ENCODE data around the gene GPSM1.

The GPSM1 gene

DNA sequence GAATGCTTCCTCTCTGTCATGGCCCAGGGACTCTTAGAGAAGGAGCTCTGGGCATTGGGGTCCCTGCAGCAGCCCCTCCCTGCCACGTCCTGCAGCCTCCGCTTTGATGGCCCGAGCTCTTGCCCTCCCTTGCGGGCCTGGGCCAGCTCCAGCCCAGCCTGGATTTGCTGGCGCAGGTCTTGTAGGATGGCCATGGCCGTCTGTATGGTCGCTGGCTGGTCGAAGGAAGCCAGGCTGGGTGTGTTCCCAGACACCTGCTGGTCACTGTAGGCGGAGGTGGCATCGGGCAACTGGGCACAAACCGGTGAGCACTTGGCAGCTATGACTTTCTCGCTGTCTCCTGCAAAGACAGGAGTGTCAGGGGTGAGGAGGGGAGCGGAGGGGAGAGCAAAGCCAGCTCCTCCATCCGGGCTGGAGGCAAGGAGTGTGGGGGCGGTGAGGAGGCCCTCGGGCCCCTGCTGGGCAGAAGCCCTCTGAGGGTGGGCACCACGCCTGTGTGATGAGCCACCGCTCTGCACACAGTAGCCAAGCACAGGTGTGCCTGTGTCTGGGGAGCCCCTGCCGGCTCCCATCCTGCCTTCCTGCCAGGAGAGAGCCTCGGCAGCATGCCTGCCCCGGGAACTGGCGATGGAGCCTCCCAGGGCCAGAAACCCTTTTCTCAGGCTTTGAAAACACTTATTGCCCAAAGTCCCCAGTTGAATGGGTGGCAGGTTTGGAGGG is 35.9 kb upstream of the GPSM1 start:
- DNase-seq: no peak

DNA sequence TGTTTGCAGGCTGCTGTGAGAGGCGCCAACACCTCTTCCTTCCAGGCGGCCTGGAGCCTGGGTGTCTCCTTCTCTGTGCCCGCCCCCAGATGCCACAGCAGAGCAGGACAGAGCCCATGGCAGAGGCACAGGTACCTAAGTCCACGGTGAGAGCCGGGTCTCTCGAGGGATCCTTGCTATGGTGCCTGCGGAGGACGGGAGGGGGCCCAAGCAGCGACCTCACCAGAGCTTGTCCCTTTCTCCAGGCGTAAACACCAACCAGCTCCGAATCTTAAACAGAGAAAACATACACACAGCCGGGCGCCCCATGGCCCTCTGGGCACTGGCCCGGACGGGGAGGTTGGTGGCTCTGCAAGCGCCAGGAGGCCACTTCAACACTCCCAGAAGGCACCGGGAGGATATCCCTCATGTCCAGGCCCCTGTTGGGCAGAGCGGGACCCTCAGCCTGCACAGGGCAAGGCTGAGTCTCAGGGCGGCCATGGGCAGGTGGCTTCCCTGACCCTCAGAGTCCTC is 35.3 kb upstream of the GPSM1 start:
- no peak for DNase-seq

DNA sequence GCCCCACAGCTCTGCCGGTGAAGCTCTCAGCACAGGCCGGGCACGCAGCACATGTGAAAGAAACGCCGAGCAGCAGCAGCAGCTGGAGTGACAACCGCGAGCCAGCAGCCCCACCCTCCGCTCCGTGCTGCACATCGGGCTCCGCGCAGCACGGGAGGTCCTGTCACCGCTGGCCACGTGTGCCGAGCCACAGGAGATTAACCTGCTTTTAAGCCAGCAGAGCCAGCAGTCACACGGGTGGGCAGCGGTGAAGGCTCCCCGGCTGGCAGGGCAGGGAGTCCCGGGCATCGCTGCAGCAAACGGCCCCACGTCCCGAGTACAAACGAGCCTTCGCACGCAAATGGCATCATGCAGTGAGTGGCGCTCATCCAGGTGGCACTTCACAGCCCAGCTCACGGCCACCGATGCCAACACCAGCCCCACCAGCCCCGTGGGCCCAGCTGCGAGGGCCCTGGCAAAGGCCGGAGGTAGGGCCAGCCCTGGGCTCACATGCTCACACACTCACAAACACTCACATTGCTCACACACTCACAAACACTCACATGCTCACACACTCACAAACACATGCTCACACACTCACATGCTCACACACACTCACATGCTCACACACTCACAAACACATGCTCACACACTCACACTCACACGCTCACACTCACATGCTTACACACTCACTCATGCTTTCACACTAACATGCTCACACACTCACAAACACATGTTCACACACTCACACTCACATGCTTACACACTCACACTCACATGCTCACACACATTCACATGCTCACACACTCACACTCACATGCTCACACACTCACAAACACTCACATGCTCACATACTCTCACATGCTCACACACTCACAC is 34.5 kb upstream of the GPSM1 start:
- DNase-seq: peak; percentile 18

DNA sequence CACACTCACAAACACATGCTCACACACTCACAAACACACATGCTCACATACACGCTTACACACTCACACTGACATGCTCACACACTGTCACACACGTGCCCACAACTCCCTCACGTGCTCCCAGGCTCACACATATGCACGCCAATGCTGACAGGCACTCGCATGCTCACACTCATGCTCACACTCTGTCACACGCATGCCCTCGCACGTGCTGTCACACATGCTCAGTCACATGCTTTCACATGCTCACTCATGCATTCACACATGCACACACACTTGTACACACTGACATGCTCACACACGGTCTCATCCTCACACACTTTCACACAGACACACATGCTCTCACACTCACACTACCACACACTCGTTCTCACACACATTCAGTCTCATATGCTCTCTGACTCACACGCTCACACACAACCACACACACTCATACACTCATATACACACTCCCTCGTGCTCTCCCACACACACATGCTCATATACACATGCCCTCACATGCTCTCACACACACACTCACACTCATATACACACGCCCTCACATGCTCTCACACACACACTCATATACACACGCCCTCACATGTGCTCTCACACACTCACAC is 33.8 kb upstream of the GPSM1 start:
- DNase-seq: no peak

DNA sequence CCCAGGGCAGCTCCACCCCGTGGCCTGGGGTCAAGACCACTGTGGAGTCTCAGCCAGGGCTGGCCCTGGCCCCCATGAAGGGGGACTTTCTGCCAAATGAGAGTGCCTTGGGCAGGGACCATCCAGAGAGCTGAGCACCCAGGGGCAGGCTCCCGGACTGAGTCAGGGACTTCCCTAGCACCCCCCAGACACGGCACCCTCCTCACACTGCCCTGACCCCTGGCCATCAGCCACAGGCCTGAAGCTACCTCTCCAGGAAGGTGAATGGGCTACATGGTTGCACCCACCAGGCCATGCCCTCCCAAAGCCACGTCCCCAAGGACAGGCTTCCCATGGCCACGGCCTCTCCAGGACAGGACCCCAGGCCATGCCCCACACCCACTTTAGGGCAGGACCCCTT is 32.9 kb upstream of the GPSM1 start:
- no peak for DNase-seq

DNA sequence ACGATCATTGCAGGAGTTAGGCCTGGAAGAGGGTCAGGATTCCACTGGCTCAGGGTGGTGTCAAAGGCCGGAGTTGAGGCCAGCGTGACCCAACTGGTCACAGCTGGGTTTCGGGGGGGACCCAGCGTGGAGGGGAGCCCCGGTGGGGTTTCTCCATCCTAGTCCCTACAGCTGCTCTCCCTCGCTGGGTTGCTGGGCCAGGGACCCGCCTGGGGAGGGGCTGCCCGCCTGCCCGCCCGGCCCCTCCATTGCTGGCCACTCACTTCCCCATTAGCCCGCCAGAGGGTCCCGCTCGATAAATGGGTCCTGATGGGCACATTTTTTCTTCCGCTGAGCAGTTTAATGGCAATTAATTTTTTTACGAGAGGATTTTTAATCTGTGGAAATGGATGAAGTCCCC is 32.3 kb upstream of the GPSM1 start:
- no peak for DNase-seq

DNA sequence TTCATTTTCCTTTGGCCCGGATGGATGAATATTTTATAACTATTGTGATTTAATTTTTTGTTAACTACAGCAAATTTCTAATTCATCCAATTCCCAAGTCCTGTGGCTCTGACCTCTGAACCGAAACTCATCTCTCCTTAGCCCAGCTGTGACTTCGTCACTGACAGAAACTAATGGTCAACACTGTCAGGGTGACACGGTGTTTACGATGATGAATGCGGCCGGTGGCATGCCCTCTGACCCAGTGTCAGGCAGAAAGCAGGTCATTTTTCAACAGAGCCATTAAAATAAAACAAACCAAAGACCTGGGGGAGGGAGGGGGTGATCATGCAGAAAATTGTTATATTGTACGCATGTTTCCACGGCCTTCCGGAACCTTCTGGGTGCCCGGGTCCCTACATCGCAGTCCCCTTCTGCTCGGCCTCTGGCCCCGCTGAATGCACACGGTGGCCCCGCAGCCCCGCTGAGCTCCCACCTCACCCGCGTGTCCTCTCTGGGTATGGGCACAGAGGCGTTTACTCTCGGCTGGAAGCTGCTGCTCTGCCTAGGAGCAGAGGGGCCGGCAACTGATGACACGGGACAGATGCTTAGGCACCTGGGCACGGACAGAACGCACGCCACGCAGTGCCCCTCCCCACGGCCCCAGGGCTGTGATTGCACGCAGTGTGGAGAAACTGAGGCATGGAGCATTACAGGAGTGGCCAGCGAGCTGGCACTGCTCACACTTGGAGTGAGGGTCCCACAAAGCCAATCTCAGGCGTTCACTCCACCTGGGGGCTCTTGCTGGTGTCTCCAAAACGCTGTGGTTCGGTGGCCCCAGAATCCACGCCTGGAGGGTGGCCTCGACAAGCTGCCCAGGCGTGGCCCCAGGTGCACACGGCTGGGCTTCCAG is 31.6 kb upstream of the GPSM1 start:
- no peak for DNase-seq

DNA sequence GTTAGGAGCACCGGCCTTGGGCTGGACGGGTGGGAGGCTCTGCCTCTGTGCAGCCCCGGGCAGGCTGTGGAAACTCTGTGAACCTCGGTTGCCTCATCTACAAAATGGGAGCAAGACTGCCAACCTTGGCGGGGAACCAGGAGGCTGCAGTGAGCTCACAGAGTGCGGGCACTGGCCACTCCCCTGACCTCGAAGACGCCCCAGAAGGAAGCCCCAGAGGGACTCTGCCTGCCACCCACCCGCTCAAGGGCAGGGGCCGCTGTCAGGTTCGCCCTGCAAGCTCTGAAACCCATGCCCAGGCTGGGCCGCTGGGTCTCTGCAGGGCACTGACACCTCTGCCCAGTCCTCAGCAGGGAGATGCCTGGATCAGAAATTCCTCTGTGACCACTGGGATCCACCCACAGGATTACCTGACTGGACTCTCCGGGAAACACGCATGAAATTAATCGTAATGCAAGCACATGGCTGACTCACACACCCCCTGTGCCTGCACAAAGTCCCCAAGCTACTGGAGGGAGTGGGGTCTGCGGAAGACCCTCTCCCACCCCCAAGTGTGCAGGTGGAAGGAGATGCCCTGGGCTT is 30.8 kb upstream of the GPSM1 start:
- DNase-seq: no peak

DNA sequence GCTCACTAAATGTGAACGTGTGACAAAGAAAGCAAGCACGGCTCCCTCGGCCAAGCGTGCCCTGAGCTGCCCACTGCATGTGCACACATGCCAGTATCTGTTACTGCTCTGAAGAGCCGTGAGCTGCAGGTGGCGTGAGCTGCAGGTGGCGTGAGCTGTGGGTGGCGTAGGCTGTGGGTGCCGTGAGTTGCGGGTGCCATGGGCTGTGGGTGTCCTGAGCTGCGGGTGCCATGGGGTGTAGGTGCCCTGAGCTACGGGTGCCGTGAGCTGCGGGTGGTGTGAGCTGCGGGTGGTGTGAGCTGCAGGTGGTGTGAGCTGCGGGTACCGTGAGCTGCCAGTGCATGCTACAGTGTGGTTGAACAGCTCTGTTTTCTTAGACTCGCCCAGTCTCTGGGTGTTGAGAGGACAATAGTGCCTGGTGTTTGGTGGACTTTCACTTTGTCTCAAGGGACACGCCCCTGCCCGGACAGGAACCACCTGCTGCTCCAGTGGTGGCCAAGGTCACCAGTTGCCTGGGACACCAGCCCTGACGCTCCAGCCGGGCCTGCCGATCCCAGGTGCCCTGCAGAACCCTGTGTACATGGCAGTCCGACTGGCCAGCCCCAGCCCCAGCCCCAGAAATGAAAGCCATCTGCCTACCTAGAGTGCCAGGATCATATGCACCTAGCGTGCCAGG is 30.2 kb upstream of the GPSM1 start:
- no peak for DNase-seq

DNA sequence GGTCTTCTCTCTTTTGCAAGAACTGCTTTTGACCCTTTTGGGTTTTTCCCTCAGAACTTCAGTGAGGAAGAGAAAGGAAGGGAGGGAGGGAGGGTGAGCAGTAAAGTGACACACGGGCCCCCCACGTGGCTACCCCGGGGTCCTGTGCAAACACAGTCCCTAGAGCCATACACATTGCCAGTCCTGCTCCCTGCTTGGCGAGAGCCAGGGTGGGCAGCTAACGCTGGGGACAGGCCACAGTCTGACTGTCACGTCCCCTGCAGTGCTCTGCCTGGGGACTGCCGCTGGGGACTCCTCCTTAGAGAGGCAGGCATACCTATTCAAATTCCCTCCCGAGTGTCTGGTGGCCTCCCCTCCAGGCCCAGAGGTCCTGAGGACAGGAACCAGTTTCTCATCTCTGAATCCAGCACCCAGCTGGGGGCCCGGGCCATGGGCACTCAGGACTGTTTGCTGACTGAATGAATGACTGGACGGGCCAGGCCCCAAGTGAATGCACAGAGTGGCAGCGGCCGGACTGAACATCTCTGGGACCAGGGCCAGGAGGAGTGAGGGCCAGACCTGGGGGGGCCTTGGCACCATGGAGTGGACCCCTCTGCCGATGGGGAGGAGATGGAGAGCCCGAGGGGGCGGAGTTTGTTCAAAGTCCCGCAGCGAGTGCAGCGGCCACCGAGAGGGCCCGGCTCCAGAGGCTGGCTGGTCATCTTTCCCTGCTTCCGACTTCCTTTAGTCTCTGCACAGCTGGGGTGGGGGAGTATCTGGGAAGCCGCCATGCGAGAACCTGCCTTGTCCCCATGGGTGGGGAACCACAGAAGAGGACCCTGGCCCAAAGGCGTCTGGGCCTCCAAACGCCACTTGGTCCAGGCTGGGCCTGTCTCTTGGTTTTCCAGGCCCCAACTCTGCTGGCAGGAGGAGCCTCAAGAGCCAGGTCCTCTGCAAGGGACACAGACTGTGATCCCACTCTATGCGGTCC is 29.3 kb upstream of the GPSM1 start:
- no peak for DNase-seq

DNA sequence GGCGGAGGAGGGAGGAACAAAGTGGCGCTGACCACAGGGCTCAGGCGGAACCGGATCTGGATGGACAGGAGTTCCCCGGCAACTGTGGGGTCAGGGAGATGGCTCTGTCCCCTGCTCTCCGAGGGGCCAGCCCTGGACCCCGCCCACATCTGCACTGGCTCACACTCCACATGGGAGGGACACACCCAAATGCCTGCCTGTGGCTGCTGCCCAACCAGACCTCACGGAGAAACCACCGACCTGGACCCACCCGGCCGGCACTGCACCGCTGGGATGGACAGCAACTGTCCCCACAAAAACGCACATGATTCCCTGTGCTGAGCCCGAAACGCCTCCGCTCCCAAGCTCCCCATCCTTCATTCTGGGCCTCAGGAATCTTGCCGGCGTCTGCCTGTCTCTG is 28.2 kb upstream of the GPSM1 start:
- DNase-seq: no peak

DNA sequence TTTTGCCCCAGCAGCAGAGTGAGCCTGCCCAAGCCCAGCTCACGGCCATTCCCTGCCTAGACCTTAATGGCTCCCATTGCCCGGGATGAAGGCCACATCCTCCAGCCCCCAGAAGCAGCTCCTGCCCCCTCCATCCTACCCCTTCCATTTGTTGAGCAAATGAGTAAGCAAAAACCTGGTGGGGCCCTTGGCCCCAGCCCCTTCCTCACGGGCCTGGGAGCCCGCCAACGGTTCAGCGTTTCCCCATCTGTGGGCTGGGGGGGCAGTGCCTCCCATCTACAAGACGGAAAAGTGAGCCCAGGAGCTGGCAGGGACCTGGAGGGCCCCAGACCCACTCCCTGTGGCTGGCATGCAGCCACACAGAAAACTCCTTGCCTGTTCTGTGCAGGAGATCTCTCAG is 27.8 kb upstream of the GPSM1 start:
- no peak for DNase-seq

DNA sequence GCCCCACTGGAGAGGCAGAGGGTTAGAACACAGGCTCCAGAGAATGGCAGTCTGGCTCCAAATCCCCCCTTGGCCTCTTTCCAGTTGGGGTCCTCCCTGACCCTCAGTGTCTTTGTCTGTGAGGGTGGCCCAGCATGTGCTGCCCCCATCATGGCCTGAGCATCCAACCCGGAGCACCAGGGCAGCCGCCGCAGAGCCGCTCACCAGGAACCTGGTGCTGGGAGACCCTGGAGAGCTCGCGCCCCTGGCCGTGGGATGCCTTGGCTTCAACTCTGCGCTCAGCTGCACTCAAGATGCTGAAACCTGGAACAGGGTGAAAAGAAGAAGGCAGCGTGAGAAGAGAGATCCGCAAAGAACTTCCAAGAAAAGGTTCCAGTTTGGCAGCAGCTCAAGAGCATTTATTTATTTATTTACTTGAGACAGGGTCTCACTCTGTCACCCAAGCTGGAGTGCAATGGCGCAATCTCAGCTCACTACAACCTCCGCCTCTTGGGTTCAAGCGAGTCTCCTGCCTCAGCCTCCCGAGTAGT is 27.3 kb upstream of the GPSM1 start:
- DNase-seq: no peak

DNA sequence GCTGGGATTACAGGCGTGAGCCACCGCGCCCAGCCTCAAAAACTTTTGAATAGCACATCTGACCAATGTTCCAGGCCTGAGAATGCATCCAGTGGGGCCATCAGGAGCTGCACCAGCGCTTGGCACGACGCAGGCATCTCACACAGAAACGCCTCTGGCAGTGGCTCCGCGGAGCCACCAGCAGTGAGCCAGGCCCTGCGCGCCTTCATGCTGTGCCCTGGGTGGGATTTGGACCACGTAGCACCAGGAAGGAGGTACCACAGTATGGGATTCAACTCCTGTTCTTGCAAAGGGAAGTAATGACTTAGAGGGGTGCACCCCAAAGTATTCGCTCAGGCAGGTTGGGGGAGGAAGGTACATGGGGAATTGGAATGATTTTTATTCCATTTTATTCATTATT is 26.5 kb upstream of the GPSM1 start:
- DNase-seq: no peak

DNA sequence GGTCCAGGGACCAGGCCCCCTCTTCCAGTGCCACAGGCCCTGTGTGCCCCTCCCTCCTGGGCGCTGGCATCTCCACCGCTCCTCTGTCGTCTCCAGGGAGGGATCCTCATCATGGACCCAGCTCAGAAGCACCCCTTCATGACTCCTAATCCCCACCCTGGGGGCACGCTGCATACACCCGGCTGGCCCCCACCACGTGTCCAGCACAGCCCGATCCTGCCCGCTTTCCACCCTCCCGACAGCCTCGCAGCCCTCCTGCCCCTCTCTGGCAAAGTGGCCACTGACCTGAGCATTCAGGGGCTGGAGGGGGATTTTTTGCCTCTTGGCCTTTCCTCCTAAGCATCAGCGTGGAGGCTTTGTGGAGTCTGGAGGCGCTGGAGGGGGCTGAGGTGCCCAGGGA is 24.8 kb upstream of the GPSM1 start:
- no peak for DNase-seq

DNA sequence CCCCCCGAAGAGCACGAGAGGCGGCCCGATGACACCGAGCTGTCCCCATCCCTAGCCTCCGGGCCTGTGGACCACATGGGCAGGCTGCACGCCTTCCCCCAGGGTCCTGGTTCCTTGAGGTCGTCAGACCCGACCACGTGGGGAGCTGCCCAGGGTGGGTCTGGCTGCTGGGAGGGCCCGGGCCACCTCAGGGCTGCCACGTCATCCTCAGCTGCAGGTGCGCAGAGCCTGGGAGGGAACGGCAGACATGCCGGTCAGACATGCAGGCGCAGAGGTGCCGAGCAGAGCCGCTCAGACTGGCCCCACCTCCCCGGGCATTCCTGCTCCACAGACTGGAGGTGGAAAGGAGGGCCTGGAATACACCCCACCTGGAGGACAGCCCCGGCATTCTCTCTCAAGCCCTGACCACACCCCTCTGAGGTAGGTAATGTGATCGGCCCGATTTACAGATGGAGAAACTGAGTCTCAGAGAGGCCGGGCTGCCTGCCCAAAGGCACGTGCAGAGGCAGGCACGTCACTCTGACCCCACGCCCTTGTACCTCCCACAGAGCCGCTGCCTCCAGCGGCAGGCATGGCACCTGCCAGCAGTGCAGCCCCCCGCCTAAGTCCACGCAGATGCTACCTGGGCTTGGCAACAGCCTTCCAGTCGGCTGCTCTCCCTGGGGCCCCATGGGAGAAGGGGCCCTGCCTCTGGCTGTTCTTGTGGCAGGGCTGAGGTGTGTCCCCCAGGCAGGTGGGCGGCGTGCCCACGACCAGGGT is 24.1 kb upstream of the GPSM1 start:
- no peak for DNase-seq

DNA sequence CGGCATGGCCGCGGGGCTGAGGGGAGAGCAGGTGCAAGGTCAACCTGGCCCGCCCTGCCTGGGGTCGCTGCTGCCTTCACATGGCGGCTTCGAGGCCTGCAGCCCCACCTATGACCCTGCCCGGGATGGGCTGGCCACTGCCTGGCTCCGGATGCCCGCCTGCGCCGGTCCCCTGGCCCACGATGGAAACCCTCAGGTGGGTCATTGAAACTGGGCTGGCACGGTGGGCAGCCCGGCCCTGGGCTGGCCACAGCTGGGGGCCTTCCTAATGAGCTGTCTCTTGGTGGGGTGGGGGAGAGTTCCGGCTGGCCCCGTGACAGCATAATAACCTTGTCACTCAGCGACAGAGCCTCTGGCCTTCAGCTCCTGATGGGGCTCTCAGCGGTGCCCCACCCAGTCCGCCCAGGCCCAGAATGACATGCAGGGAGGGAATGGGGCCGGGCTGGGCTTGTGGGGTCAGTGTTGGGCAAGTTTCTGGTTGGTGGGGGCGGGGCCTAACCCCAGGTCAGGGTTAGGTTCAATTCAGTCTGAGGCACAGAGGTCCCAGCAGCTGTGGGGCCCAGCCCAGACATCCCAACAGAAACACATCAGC is 23.4 kb upstream of the GPSM1 start, which contains the start of gene CCDC187:
Gene CCDC187 (minus strand): TSS at position 270 of the 592 bp plus-strand sequence. CDS start 264 bp downstream, at position 6.
- no peak for DNase-seq

DNA sequence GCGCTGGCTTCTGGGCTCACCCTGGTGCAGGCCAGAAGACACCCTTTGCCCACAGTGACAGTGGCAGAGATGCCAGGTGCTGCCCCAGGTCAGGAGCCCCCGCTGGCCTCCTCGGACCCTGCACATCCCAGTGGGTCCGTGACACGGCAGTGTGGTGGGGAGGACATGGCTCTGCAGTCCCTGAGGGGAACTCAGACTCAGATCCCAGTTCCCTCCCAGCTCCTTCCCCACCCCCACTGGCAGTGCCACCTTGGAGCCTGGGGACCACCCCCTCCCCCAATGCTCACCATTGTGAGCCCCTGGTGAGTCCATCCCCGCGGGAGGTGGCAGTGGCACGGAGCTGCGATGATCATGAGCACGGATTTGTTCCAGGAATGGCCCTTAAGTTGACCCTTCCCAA is 22.9 kb upstream of the GPSM1 start:
- no peak for DNase-seq

DNA sequence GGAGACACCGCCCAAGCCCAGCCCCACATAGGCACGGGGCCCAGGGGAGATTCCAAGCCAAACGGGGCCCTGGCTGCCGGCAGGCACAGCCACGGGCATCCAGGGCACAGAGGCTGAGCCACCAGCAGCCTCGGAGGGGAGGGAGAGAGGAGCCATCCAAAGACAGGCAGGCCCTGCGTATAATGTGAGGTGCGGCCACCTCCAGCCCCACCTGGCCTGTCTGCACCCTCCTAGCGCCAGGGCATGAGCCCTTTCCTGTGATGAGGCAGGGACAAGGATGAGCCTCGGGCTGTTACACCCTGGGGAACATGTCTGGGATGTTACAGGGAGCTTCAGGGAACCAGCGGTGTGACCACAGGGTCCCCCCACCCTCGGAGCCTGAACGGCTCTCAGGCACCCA is 22.4 kb upstream of the GPSM1 start:
- DNase-seq: no peak

All from NCI-H82 (cell line).